Measurements from ENCODE around the gene KRTAP4-3. TPM values are rescaled to one million over a fixed set of nuclear protein-coding genes. Genes with fewer than 3 reads are reported as not detected.
"Not testable (repeated sequence)": the region's sequence is repeated elsewhere in the genome, so short reads cannot be mapped to it uniquely, and the experiment has no call there.

KRTAP4-3 gene
- total RNA-seq, 1 donor from 2014 or later = not detected

- ATAC-seq = not testable (repeated sequence)
These were observed 50.1 kb downstream of the KRTAP4-3 start, which contains the start of gene KRTAP4-11 for GRCh38 chr17:41117846-41118386. Gene KRTAP4-11, minus strand, starts transcription at chr17:41118373. Its CDS starts 58 bp downstream, at chr17:41118315.

Other genes with a start within 250 kb of the KRTAP4-3 start
- gene KRT23, start 230.6 kb downstream of the KRTAP4-3 start, total RNA-seq = 3.1 TPM
- gene KRT39, start 201.3 kb downstream of the KRTAP4-3 start, total RNA-seq = not detected
- gene KRT40, start 183.9 kb downstream of the KRTAP4-3 start, total RNA-seq = not detected
- gene KRTAP3-3, start 174.1 kb downstream of the KRTAP4-3 start, total RNA-seq = not detected
- not detected for gene KRTAP3-2, start 168.3 kb downstream of the KRTAP4-3 start, total RNA-seq
- not detected for gene KRTAP3-1, start 159.1 kb downstream of the KRTAP4-3 start, total RNA-seq
- gene KRTAP1-5, start 141.0 kb downstream of the KRTAP4-3 start, total RNA-seq = not detected
- gene KRTAP1-4, start 138.0 kb downstream of the KRTAP4-3 start, total RNA-seq = not detected
- not detected for gene KRTAP1-3, start 133.3 kb downstream of the KRTAP4-3 start, total RNA-seq
- not detected for gene KRTAP1-1, start 126.8 kb downstream of the KRTAP4-3 start, total RNA-seq
- gene KRTAP2-1, start 120.9 kb downstream of the KRTAP4-3 start, total RNA-seq = not detected
- gene KRTAP2-2, start 113.0 kb downstream of the KRTAP4-3 start, total RNA-seq = not detected
- gene KRTAP2-3, start 108.1 kb downstream of the KRTAP4-3 start, total RNA-seq = not detected
- not detected for gene KRTAP2-4, start 102.3 kb downstream of the KRTAP4-3 start, total RNA-seq
- gene KRTAP4-7, start 84.1 kb downstream of the KRTAP4-3 start, total RNA-seq = not detected
- gene KRTAP4-8, start 70.1 kb downstream of the KRTAP4-3 start, total RNA-seq = not detected
- not detected for gene KRTAP4-16, start 66.0 kb downstream of the KRTAP4-3 start, total RNA-seq
- not detected for gene KRTAP4-9, start 62.8 kb downstream of the KRTAP4-3 start, total RNA-seq
- gene KRTAP4-11, start 49.8 kb downstream of the KRTAP4-3 start, total RNA-seq = not detected
- not detected for gene KRTAP4-12, start 44.0 kb downstream of the KRTAP4-3 start, total RNA-seq
- gene KRTAP4-6, start 27.7 kb downstream of the KRTAP4-3 start, total RNA-seq = not detected
- gene KRTAP4-5, start 18.4 kb downstream of the KRTAP4-3 start, total RNA-seq = not detected
- gene KRTAP4-4, start 7.5 kb downstream of the KRTAP4-3 start, total RNA-seq = not detected
- gene KRTAP4-2, start 10.0 kb upstream of the KRTAP4-3 start, total RNA-seq = not detected
- gene KRTAP4-1, start 16.7 kb upstream of the KRTAP4-3 start, total RNA-seq = not detected
- gene KRTAP9-1, start 21.7 kb upstream of the KRTAP4-3 start, total RNA-seq = not detected
- gene KRTAP9-2, start 58.4 kb upstream of the KRTAP4-3 start, total RNA-seq = not detected
- not detected for gene KRTAP9-3, start 64.2 kb upstream of the KRTAP4-3 start, total RNA-seq
- not detected for gene KRTAP9-8, start 69.8 kb upstream of the KRTAP4-3 start, total RNA-seq
- gene KRTAP9-4, start 81.5 kb upstream of the KRTAP4-3 start, total RNA-seq = not detected
- not detected for gene KRTAP9-9, start 87.2 kb upstream of the KRTAP4-3 start, total RNA-seq
- not detected for gene KRTAP9-6, start 97.2 kb upstream of the KRTAP4-3 start, total RNA-seq
- gene KRTAP9-7, start 107.5 kb upstream of the KRTAP4-3 start, total RNA-seq = not detected
- gene KRTAP29-1, start 134.6 kb upstream of the KRTAP4-3 start, total RNA-seq = not detected
- gene KRTAP16-1, start 141.1 kb upstream of the KRTAP4-3 start, total RNA-seq = not detected
- not detected for gene KRTAP17-1, start 147.5 kb upstream of the KRTAP4-3 start, total RNA-seq
- 0.92 TPM for gene KRT33A, start 182.6 kb upstream of the KRTAP4-3 start, total RNA-seq
- not detected for gene KRT33B, start 201.6 kb upstream of the KRTAP4-3 start, total RNA-seq
- gene KRT34, start 214.1 kb upstream of the KRTAP4-3 start, total RNA-seq = 0.44 TPM
- gene KRT31, start 229.4 kb upstream of the KRTAP4-3 start, total RNA-seq = 4.4 TPM